Epithelial cell of prostate (primary cell): ENCODE measurements around the gene RIPK4.

Source experiments
- DNase-seq: peaks from one replicate; pipeline ENCODE4 v3.0.0-alpha.2; 2011; ENCODE audit warnings: low read depth, low spot score
- H3K27ac ChIP-seq: fragments of 450-650 bp; 2 replicates; pipeline ENCODE4 v1.5.1; 2017; ENCODE audit warnings: mild to moderate bottlenecking

The RIPK4 gene

DNA sequence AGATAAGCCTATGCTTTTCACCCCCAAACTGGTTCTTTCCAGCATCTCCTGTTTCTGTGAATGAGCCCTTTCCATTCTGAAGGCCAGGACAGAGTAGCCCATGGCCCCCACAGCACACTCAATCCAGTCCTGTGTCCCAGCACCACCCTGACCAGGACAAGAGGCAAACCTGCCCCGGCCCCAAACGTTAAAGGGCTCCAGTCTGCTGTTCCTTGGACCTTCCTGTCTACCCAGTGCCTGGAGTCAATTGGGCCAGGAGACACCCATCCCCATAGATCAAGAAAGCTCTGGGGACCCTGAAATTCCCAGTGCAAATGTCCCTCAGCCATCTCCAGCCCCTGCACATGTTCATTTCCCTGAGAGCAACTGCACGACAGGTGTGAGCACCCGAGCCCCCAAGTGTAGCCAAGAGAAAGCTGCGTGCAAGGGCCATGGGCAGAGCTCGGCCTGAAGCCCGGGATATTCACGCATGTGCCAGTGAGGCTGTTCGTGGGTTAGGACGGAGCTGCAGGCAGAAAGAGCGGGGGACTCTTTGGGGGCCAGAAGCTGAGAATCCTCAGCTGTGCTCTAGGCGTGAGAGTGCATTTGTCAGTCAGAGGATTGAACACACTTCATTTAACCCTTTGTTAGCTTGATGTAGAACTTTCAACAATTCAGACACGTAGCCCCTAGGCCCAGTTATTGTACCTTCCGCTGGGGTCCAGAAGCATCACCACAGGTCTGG lies 4.2 kb upstream of the RIPK4 start:
- H3K27ac ChIP-seq, result no peak overlapping the region
- DNase-seq, result no peak

DNA sequence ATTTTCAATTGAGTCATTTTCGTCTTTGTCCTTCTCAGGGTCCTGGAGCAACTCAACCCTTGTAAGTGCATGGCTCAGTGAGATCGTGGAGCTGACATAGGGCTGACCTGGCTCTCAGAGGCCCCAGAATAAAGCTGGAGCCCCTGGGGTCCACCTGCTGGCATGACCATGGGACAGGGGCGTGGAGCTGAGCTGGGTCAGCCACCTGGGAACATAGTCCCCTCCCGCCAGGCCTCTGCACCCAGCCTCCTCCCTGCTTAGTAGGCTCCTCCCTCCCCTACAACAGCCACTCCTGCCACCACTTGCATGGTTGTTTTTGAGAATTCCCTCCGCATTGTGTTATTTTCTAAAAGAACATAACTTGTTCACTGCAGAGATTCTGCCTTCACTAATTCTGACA lies 3.1 kb upstream of the RIPK4 start:
- no peak for DNase-seq
- no peak overlapping the region for H3K27ac ChIP-seq

DNA sequence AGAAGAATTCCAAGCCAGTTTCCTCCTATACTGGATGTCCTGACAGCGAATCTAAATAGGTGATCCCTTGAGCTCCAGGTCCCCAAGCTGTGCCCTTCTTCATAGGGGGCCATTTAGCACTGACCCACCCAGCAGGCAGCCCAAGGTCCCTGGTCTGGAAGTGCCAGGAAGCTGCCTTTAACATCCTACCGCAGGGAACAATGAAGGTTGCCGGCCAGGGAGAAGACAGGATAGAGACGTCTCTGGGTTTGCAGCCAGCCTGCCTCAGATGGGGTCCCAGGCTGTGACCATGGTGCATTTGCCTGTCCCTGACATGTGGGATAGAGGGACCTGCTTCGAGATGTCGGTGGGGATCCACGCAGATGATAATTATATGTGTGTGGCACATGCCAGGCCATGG lies 2.7 kb upstream of the RIPK4 start:
- no peak for DNase-seq
- no peak overlapping the region for H3K27ac ChIP-seq

DNA sequence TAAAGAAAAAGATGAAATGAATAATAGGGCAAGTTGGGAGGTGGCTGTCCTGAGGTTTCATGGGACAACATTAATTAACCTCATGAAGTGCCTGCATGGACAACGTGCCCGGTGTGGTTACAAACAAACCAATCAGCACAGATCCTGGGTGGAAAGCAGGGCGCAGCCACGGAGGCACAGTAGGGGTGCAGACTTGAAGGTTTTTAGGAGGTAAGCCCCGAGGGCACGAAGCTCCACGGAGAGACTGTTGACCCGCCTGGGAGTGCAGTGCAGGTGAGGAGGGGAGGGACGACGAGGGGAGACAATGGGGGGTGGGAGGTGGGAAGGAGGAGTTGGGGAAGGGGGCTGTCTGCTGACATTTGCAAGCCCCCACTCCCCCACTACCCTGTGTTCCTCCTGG lies 2.3 kb upstream of the RIPK4 start:
- DNase-seq, result no peak
- peak overlapping the region; percentile 86 for H3K27ac ChIP-seq

DNA sequence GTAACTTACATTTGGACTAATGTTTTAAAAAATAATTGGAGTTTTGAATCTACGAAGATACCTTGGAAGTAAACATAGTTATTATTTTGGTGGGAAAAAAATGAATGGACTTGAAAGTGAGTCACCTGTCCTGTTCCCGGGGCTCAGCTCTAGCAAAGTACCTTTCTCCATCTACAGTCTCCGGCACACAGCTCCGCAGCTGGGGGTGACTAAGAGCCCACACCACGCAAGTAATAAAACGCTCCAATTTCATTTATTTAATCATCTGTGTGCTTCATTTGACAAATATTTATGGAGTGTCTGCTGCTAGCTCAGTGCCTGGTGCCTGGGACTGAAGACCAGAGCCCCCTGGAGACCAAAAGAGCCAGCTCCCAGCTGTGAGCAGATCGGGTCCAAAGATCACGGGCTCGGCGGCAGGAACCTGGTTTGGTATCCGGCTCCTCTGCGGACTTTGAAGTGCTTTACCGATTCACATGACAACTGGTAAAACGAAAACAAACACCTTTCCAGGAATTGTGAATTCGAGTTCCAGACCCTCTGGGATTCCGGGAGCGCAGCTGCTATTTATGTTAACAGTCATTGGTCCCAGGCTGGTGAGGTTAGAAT lies 1.7 kb upstream of the RIPK4 start:
- peak overlapping the region; percentile 86 for H3K27ac ChIP-seq
- peak; percentile 77 for DNase-seq

DNA sequence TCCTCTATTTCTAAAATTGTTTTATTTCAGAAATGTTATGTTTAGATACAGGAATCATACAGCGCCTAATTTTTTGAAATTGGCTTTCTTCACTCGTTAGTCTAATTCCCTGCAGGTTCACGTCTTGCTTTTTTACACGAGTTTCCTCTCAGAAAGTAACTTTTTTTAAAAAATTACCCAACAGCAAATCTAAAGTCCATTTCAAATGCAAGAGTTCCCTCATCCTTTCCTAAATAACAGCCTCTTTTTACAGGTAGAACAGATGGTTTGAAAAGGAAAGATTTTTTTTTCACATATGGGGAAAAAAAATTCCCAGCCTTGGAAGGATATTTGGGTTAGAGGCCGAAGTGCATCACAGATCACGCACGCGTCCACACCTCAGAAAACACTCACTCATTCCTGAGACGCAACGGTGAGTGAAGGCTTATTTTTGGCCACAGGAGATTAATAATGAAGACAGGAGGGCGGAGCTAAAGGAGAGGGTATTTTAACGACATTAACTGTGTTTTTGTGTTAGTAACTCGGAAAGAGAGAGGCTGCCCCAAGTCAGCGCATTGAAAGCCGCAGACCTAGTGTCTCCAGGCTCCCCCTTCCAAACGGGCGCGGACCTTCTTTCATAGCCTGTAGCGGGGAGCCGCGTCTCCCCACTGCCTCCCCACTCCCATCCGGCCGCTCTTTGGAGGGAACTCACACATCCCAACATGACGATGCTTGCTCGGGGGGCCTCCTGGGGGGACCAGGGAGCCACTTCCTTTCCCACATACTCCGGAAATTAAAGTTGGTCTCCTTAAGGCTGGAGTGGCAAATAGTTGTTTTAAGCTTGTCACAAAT lies 969 bp upstream of the RIPK4 start:
- peak overlapping the region; percentile 86 for H3K27ac ChIP-seq
- no peak for DNase-seq

DNA sequence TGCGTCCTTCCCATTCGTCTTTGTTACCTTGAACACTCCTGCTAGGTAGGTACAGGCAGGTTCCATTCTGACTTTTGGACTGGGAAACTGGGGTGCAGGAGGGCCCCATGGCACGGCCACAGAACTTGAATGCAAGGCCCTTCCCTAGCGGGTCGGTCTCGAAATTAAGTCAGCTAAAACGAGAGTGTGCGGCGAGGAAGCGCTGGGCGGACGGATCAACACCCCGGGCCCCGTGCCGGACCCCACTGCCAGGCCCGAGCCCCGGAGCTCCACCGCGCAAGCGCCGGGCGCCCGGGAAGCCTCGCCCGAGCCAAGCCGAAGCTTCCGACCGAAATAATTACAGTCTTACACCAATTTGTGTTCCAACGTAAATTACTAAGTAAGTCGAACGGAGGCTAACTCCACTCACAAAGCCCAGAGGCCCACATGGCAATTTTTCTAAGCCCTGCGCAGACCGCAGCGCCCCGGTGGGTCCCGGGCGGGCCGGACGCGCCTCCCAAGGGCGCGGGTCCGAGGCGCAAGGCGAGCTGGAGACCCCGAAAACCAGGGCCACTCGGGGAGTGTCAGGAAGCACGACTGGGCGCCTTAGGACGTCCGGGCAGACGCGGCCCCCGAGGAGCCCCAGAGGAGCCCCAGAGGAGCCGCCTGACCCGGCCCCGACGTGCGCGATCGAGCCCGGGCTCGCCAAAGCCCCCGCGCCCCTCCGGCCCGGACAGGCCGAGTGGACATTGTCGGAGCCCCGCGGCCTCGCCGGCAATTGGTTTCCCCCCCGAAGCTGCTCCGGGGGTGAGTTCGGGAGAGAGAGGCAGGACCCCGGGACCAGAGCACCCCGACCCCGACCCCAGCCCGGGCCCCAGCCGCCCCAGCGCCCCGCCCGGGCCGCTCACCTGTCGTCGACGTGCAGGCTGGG lies 624 bp downstream of the RIPK4 start:
- H3K27ac ChIP-seq, result peak overlapping the region; percentile 86
- no peak for DNase-seq

DNA sequence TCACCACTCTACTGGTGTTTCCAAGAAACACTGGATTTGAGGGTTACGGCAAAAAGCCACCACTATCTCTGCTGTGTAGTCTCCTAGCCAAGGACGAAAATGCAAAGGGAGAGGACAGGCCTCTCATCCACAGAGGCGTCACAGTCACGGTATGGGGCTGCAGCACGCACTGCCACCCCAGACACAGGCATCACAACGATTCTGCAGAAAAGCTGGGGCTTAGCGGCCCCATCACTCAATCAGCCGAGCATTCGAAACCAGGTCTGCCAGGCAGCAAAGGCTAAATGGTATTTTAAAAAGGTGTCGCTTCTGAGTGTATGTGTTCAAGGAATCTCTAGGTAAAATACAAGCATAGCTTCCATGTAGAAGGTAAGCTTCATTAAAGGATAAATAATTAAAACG lies 1.4 kb downstream of the RIPK4 start:
- DNase-seq, result no peak
- H3K27ac ChIP-seq, result peak overlapping the region; percentile 86

DNA sequence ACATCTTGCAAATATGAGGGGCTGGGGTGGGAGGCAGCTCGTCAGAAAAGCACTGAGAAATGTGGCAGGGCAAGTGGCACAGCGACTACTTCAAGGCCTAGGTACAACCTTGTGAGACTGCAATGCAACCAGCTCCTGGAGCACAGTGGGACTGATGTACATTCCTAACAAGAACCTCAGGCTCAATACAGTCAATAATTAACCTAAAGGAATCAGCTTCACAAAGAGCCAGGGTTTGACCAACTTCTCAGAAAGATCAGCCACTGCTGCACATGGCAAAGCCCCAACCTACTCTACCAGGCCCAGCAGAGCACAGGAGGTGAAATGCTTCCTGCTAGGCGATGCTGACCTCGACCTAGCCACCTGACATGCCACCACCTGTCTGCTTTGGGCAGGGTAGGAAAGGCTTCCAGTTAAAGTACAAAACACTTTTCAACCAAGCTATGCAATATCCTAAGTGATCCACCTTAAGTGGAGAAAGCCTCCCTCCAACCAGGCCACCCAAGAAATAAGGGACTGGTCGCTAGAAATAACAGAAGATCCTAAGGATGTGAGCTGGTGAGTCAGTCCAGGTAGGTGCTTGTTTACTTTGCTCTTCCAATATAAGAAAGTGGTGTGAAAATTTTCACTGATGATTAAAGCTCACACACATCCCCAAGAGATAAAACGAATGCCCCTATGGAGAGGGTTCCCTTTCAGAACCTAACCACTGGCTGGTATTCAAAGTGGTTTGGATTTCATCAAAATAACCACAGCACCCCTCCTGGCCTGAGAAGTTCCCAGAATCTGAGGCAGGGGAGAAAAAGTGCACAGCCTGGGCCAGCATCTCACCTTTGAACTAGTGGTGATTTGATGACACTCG lies 2.1 kb downstream of the RIPK4 start:
- peak overlapping the region; percentile 86 for H3K27ac ChIP-seq
- no peak for DNase-seq

DNA sequence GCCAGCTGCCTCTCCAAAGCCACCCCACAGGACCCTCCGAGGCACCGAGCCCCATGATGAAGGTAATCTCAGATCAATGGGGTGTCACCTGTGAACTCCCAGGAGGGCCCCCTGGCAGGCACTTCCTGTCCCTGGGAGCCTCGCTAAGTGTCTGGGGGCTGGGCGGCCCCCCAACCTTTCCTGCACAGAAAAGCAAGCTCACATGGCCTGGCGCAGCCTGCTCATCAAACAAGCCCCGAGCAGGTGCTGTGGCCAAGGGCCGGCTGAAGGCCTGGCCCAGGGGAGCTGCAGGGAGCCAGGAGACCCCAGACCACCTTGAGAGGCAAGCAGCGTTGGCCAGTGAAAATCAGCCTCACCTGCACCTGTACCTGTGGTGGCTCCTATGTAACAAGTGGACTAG lies 2.9 kb downstream of the RIPK4 start:
- peak overlapping the region; percentile 86 for H3K27ac ChIP-seq
- no peak for DNase-seq

DNA sequence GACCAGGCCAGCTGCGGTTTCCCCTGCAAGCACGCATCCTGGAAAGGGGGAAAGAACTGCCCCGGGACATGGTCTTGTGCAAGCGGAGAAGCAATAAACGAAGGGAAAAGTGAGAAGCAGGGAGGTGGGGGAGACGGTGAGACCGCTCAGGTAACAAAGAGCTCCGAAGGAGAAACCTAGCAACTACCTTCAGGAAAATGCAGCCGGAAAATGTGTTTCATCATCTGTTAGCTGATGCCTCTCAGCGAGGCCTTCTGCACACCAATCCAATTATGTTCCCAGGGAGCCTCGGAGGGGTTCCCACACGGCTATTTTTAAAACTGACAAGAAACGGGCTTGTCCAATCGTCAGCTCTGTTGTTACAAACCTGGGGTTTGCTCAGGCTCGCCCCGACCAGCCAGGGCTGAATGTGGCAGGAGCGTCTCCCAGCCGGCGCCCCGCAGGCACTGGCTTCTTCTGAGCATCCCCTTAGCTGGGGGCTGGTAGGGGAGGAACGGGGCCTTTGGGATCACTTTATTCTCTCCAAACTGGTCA lies 3.4 kb downstream of the RIPK4 start:
- H3K27ac ChIP-seq, result peak overlapping the region; percentile 86
- DNase-seq, result no peak

DNA sequence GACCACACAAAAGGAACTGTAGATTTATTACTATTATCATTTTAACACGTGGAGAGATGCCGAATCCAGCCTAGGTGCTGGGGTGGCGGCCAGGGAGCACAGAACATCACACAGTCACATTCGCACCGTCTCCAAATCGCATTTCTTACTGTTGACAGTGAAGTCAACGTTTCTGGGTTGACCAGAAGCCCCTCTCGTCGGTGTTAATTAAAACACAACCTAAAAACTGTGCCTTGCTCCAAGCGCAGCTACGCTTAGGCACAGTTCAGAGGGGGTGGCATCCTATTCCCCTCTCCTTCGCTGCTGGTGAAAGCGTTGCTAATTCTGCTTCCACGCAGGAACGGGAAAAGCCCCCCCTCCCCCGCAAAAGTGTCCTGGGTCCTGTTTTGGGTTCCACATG lies 4.1 kb downstream of the RIPK4 start:
- DNase-seq, result no peak
- peak overlapping the region; percentile 86 for H3K27ac ChIP-seq

DNA sequence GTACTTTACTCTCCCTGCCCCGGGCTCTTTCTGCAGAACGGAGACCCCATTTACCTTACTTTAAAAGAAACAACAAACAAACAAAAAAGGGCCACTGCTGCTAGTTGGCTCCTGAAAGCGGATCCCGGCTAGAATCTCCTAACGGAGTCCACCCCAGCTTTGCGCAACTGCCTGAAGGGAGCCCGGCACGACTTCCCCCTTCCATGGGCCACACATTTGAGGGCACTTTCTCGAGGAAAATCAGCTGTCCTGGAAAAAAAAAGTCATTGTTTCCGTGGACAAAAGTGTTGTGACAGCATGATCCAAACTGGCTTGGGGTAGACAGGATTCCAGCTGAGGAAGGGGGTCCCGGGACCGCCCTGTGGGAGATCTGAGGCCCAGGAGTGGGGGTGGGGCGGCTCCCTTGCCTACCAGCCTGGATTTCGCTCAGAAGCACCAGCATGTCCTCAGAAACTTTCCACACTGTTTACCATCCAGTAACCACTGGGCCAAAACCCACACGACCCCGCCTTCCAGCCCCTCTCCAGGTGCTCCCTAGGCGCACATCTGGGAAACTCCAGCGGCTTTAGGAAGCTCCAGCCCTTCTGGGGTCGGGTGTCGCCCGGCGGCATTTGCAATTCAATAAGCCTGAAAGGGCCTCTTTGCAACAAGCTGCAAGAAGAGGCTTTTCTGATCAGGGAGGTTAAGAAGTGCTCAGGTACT lies 4.8 kb downstream of the RIPK4 start:
- DNase-seq, result no peak
- peak overlapping the region; percentile 86 for H3K27ac ChIP-seq

DNA sequence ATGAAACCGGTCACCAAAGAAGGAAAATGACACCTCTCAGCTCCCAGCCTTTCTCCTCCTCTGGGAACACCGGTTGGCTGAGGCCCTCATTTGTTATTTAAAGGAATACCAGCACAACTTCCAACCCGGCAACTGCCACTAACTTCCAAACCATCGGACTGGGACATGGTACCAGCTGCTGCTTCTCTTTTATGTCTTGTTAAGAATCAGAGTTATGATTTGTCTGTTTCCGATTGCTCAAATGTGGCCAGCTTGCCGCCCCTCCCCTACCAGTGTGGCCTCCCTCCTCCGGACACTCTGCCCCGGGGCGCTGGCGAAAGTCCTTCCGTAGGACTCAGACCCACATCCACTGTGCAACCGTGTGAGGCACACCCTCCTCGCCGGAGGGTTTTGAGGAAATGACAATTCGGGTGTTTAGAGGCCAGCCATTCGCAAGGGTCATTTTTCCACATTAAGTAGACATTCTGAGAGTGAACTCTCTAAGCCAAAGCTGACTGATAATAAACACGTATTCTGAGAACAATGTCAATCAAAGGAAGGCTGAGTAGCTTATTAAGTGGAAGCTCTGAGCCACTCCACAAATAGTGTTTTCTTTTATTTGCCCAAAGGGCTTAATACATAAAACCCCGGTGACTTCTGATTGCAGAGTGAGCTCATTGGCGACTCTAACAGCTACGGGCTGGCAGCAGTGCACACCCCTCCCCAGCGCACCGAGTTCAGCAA lies 5.5 kb downstream of the RIPK4 start:
- peak overlapping the region; percentile 86 for H3K27ac ChIP-seq
- no peak for DNase-seq

DNA sequence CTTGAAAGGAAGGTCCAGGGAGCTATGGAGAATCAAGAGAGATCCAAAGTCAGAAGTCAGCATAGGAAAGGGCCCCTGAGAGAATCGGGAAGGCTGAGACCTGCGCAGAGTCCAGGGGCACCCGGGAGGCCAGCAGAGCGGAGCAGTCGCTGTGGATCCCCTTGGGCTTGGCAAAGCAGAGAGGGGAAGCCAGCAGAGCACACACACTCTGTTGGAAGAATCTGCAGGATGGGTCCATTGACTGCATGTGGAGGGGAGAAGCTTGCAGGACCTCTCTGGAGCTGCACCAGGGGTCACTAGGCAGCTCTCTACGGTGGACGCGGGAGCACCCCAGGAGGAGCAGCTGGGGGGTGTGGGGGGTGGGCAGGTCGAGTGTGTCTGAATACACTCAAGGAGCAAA lies 6.4 kb downstream of the RIPK4 start:
- H3K27ac ChIP-seq, result no peak overlapping the region
- no peak for DNase-seq

DNA sequence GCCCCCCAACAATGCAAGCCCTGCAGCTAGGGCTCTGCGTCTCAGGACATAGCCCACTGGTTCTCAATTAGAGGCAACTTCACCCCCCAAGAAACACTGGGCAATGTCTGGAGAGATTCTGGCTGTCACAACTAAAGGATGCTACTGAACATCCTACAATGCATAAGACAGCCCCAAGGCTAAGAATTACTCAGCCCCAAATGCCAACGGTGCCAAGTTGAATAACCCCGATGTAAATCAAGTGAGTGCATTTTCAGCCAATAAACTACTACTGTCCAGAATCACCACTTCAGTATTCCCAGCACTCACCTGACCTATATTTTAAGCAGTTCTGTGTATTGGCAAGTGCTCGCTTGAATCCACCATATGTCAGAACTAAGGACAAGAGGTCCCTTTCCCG lies 6.9 kb downstream of the RIPK4 start:
- H3K27ac ChIP-seq, result no peak overlapping the region
- DNase-seq, result no peak

DNA sequence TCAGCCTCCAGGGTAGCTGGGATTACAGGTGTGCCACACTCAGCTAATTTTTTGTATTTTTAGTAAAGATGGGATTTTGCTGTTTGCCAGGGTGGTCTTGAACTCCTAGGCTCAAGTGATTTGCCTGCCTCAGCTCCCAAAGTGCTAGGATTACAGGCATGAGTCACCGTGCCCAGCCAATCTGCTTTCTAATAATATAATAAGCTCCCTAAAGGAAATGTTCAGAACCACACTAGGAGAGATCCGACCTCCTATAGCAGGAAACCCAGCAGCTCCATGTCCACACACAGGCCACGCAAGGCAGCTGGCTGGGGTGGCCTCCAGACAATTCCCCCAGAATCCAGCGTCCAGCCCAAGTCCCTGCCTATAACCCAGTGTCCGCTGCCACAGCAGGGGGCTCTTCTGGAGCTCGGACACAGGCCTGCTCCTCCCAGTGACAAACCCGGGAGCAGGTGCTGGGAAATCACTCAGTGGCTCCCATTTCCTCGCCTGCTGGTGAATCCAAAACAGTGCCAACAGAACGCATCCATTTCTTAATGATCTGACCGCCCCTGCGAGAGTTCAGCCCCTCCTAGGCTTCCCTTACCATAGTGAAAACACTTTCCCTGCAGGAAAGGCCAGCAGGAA lies 7.5 kb downstream of the RIPK4 start:
- no peak overlapping the region for H3K27ac ChIP-seq
- no peak for DNase-seq

DNA sequence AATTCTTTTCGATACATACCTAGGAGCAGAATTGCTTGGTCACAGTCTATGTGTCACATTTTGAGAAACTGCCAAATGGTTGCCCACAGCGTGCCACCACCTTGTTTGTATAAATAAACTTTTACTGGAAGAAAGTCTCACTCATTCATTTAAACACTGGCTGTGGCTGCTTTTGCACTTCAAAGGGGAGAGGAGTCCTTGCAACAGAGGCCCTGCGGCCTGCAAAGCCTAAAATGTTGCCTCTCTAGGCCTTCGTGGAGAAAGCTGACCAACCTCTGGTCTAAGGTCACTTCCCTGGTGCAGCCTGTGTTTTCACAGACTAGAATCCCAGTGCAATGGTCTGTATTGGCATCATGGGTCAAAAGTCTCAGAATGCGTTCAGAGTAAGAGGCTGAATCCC lies 8.3 kb downstream of the RIPK4 start:
- no peak for DNase-seq
- no peak overlapping the region for H3K27ac ChIP-seq
